Trophoblast cell (in vitro differentiated cells and primary cell): ENCODE data around the gene ISM1.

Experiments
- DNase-seq, 2 donors: peaks; one replicate each; pipeline ENCODE4 v3.0.0-alpha.2; 2016
- H2AFZ ChIP-seq: 2 replicates; pipeline ENCODE4 v1.6.1; 2013; ENCODE audit warnings: low read length, moderate library complexity, mild to moderate bottlenecking; ENCODE audit not compliant: insufficient read depth, poor library complexity
- H2AK5ac ChIP-seq: 2 replicates; pipeline ENCODE4 v1.6.1; 2013; ENCODE audit warnings: mild to moderate bottlenecking, low read length
- H2BK120ac ChIP-seq: 2 replicates; pipeline ENCODE4 v1.6.1; 2013; ENCODE audit warnings: low read length, mild to moderate bottlenecking, moderate library complexity; ENCODE audit not compliant: insufficient read depth, poor library complexity
- H2BK12ac ChIP-seq: 2 replicates; pipeline ENCODE4 v1.6.1; 2013; ENCODE audit warnings: mild to moderate bottlenecking, low read length, moderate library complexity
- H2BK5ac ChIP-seq: 2 replicates; pipeline ENCODE4 v1.6.1; 2013; ENCODE audit warnings: low read length, low read depth, moderate library complexity, mild to moderate bottlenecking; ENCODE audit not compliant: poor library complexity
- H3K14ac ChIP-seq: 2 replicates; pipeline ENCODE4 v1.6.1; 2013; ENCODE audit warnings: mild to moderate bottlenecking, low read length
- H3K18ac ChIP-seq: 2 replicates; pipeline ENCODE4 v1.6.1; 2013; ENCODE audit warnings: mild to moderate bottlenecking, low read length
- H3K23ac ChIP-seq: 2 replicates; pipeline ENCODE4 v1.6.1; 2013; ENCODE audit warnings: low read length
- H3K27ac ChIP-seq: 2 replicates; pipeline ENCODE4 v1.5.1; 2013; ENCODE audit warnings: low read depth, mild to moderate bottlenecking, inconsistent platforms, low read length, moderate library complexity
- H3K27me3 ChIP-seq: 2 replicates; pipeline ENCODE4 v1.6.1; 2013; ENCODE audit warnings: inconsistent platforms, mild to moderate bottlenecking, low read length, moderate library complexity; ENCODE audit not compliant: insufficient read depth
- H3K36me3 ChIP-seq, 2 experiments: 1 replicate in 1 of 2; 2 replicates in 1 of 2; pipeline ENCODE4 v1.6.1; 2013; ENCODE audit warnings: low read length in 2 of 2, mild to moderate bottlenecking in 2 of 2, moderate library complexity in 1 of 2; ENCODE audit not compliant: insufficient read depth in 2 of 2, control insufficient read depth in 1 of 2
- H3K4ac ChIP-seq: 2 replicates; pipeline ENCODE4 v1.6.1; 2013; ENCODE audit warnings: low read depth, mild to moderate bottlenecking, low read length, moderate library complexity
- H3K4me1 ChIP-seq, 2 experiments: 1 replicate in 1 of 2; 2 replicates in 1 of 2; pipeline ENCODE4 v1.6.1; 2013; ENCODE audit warnings: low read length in 2 of 2, mild to moderate bottlenecking in 2 of 2, moderate library complexity in 1 of 2; ENCODE audit not compliant: insufficient read depth in 2 of 2, control insufficient read depth in 1 of 2
- H3K4me2 ChIP-seq: 2 replicates; pipeline ENCODE4 v1.6.1; 2013; ENCODE audit warnings: inconsistent platforms, mild to moderate bottlenecking, low read length, moderate library complexity
- H3K4me3 ChIP-seq: 2 replicates; pipeline ENCODE4 v1.5.1; 2013; ENCODE audit warnings: mild to moderate bottlenecking, low read depth, low read length, inconsistent platforms
- H3K79me1 ChIP-seq: one replicate; pipeline ENCODE4 v1.6.1; 2013; ENCODE audit warnings: low read length
- H3K79me2 ChIP-seq: 2 replicates; pipeline ENCODE4 v1.6.1; 2013; ENCODE audit warnings: low read length, mild to moderate bottlenecking; ENCODE audit not compliant: control insufficient read depth, insufficient read depth, poor library complexity
- H3K9ac ChIP-seq: 2 replicates; pipeline ENCODE4 v1.6.1; 2013; ENCODE audit warnings: mild to moderate bottlenecking, low read length
- H3K9me3 ChIP-seq: 2 replicates; pipeline ENCODE4 v1.6.1; 2013; ENCODE audit warnings: low read depth, mild to moderate bottlenecking, control low read depth, inconsistent platforms, low read length; ENCODE audit not compliant: insufficient read depth
- H4K12ac ChIP-seq: 2 replicates; pipeline ENCODE4 v1.6.1; 2013; ENCODE audit warnings: low read depth, mild to moderate bottlenecking, low read length, moderate library complexity
- H4K8ac ChIP-seq: 2 replicates; pipeline ENCODE4 v1.6.1; 2013; ENCODE audit warnings: low read depth, mild to moderate bottlenecking, low read length, moderate library complexity
- H4K91ac ChIP-seq: one replicate; pipeline ENCODE4 v1.6.1; 2013; ENCODE audit warnings: low read depth, mild to moderate bottlenecking, low read length, moderate library complexity
- WGBS: extraction: QIAGEN DNeasy Blood & Tissue Kit; methylation state at CpG from one replicate; pipeline ENCODE4 v1.1.7; 2013; ENCODE audit warnings: missing lambda C conversion rate; ENCODE audit not compliant: insufficient read length, insufficient coverage; ENCODE audit errors: extremely low coverage; 5-methylcytosine and 5-hydroxymethylcytosine counted together

ISM1 gene

DNA sequence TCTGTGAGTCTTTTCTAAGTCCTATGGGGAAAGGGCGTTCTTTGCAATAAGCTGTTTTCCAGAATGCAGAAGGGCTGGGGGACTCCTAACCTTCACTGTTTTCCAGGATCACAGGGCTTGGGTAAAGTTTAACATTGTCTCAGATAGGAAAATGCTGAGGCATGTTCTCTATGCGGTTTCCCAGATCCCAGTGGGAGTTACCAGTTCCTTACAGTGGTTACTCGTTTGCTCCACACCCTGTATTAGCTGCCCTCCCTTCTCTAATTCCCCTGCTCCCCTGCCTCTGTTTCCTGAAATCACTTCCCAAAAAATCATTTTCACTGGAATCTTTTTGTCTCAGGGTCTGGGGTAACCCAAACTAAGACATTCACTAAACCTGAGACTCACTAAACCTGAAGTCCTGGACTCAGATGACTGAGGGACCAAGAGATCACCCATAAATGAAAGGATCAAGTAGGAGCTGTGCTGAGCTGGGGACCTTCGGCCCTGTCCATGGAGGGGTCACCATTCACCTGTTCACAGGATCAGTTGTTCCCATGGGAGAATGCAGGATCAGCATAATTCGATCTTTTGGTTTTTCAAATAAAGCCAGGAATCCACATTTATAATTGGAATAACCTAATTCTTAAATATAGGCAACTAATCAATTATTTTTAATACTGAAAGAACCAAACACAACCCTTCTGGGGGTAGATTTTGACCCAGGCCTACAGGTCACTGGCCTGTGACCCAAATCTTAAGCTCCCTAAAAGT, 76.2 kb downstream of the ISM1 start:
- Histone ChIP-seq H2BK12ac (no peak overlapping the region), H2BK5ac (no peak overlapping the region), H3K4ac (no peak overlapping the region), H2AK5ac (no peak overlapping the region), H3K27me3 (no peaks in the 10 kb centered on the region), H3K79me1 (no peaks in the 10 kb centered on the region), H4K12ac (no peak overlapping the region), H3K79me2 (no peaks in the 10 kb centered on the region), H3K9me3 (no peaks in the 10 kb centered on the region), H3K23ac (no peak overlapping the region), H3K36me3 (no peaks in the 10 kb centered on the region), H3K18ac (no peak overlapping the region), H4K91ac (no peak overlapping the region), H4K8ac (no peak overlapping the region), H3K9ac (no peak overlapping the region), H3K14ac (no peak overlapping the region), H3K4me3 (no peak overlapping the region), H2AFZ (no peak overlapping the region), H3K27ac (no peak overlapping the region), H2BK120ac (no peak overlapping the region), H3K4me2 (no peak overlapping the region), H3K4me1 (no peaks in the 10 kb centered on the region)
- WGBS = no CpG with 5 or more reads among the region's 5 CpGs
- DNase-seq = no peak

DNA sequence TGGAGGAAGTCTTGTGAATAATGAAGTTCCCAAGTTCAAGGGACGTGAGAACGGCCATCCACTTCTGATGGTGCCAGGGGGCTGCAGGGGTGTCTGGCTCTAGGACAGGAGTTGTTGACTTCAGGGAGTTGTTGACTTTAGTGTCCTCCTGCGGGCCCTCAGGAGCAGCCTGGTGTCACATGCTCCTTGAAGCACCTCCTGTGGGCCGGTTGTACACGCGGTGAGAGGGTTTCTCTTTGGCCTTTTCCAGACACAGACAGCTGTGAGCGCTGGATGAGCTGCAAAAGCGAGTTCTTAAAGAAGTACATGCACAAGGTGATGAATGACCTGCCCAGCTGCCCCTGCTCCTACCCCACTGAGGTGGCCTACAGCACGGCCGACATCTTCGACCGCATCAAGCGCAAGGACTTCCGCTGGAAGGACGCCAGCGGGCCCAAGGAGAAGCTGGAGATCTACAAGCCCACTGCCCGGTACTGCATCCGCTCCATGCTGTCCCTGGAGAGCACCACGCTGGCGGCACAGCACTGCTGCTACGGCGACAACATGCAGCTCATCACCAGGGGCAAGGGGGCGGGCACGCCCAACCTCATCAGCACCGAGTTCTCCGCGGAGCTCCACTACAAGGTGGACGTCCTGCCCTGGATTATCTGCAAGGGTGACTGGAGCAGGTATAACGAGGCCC, 77.8 kb downstream of the ISM1 start:
- no peaks in the 10 kb centered on the region for H3K4me1 ChIP-seq
- H3K4ac ChIP-seq = no peak overlapping the region
- no peak overlapping the region for H3K4me2 ChIP-seq
- WGBS = no CpG with 5 or more reads among the region's 29 CpGs
- no peaks in the 10 kb centered on the region for H3K27me3 ChIP-seq
- H2BK12ac ChIP-seq = no peak overlapping the region
- no peaks in the 10 kb centered on the region for H3K36me3 ChIP-seq
- no peak overlapping the region for H2AFZ ChIP-seq
- H3K27ac ChIP-seq = no peak overlapping the region
- no peak overlapping the region for H3K4me3 ChIP-seq
- no peak overlapping the region for H4K12ac ChIP-seq
- no peak overlapping the region for H2AK5ac ChIP-seq
- H3K23ac ChIP-seq = no peak overlapping the region
- H3K79me2 ChIP-seq = no peaks in the 10 kb centered on the region
- H2BK120ac ChIP-seq = no peak overlapping the region
- H3K14ac ChIP-seq = no peak overlapping the region
- no peak overlapping the region for H4K8ac ChIP-seq
- no peak for DNase-seq
- H3K79me1 ChIP-seq = no peaks in the 10 kb centered on the region
- H2BK5ac ChIP-seq = no peak overlapping the region
- no peaks in the 10 kb centered on the region for H3K9me3 ChIP-seq
- no peak overlapping the region for H3K9ac ChIP-seq
- H4K91ac ChIP-seq = no peak overlapping the region
- H3K18ac ChIP-seq = no peak overlapping the region

DNA sequence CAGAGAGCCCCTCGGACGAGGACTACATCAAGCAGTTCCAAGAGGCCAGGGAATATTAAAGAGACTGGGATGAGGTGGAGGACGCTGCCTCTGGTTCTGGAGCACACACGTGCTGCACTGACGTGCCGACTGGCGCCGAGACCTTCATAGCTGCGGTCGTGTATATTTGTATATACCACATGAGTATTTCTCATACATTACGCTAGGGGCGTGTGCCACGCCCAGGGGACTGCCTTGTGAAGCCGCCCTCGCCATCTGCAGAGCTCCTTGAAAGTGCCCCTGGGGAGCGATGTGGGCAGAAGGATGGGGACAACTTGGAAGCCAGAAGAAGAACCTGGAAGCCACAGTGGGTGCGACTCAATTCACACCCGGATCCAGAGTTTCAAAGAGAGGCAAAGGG, 78.3 kb downstream of the ISM1 start:
- Histone ChIP-seq H3K14ac (no peak overlapping the region), H3K4ac (no peak overlapping the region), H4K12ac (no peak overlapping the region), H2AFZ (no peak overlapping the region), H3K36me3 (no peaks in the 10 kb centered on the region), H3K79me1 (no peaks in the 10 kb centered on the region), H3K27me3 (no peaks in the 10 kb centered on the region), H3K27ac (no peak overlapping the region), H3K18ac (no peak overlapping the region), H3K4me1 (no peaks in the 10 kb centered on the region), H3K4me2 (no peak overlapping the region), H3K9me3 (no peaks in the 10 kb centered on the region), H3K4me3 (no peak overlapping the region), H2BK12ac (no peak overlapping the region), H3K79me2 (no peaks in the 10 kb centered on the region), H2BK5ac (no peak overlapping the region), H2AK5ac (no peak overlapping the region), H4K8ac (no peak overlapping the region), H4K91ac (no peak overlapping the region), H2BK120ac (no peak overlapping the region), H3K9ac (no peak overlapping the region), H3K23ac (no peak overlapping the region)
- WGBS = no CpG with 5 or more reads among the region's 18 CpGs
- no peak for DNase-seq

DNA sequence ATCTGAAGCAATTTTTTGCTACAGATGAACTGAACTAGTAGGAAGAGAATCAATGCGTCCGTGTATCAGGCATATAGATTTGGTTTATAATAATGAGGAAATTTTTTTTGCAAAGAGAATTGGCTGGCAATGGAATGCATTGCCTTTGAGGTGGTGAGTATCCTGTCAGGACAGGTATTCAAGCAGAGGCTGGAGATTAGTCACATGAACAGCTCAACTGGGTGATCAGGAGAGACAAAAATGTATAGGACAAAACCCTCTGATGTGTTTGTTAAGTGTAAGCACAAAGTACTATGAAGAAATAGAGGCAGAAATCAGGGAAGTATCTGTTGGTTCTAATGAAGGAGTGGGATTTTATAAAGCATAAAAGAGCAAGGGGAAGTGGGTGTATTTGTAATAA, 80.5 kb downstream of the ISM1 start:
- H4K12ac ChIP-seq = no peak overlapping the region
- H3K14ac ChIP-seq = no peak overlapping the region
- no peak overlapping the region for H3K23ac ChIP-seq
- no peak overlapping the region for H4K91ac ChIP-seq
- no peak overlapping the region for H2BK12ac ChIP-seq
- no peak for DNase-seq
- H3K36me3 ChIP-seq = no peaks in the 10 kb centered on the region
- H2BK120ac ChIP-seq = no peak overlapping the region
- H3K4me3 ChIP-seq = no peak overlapping the region
- no peak overlapping the region for H2BK5ac ChIP-seq
- no peak overlapping the region for H2AK5ac ChIP-seq
- H3K18ac ChIP-seq = no peak overlapping the region
- H3K27ac ChIP-seq = no peak overlapping the region
- H3K79me2 ChIP-seq = no peaks in the 10 kb centered on the region
- no peak overlapping the region for H3K4ac ChIP-seq
- H2AFZ ChIP-seq = no peak overlapping the region
- WGBS = no CpG with 5 or more reads among the region's 2 CpGs
- H3K4me2 ChIP-seq = no peak overlapping the region
- H4K8ac ChIP-seq = no peak overlapping the region
- H3K27me3 ChIP-seq = no peaks in the 10 kb centered on the region
- H3K9ac ChIP-seq = no peak overlapping the region
- no peaks in the 10 kb centered on the region for H3K4me1 ChIP-seq
- no peaks in the 10 kb centered on the region for H3K9me3 ChIP-seq
- H3K79me1 ChIP-seq = no peaks in the 10 kb centered on the region
